Measurements from ENCODE around the gene SLC2A1. TPM values are rescaled to one million over a fixed set of nuclear protein-coding genes. Genes with fewer than 3 reads are reported as not detected.

Gene SLC2A1
- total and polyA plus RNA-seq, 9 of the 15 experiments (the other 6 are each of a cell fraction or from before 2014, with no cell fraction given): 12.6 to 153 (median 48.0) TPM

DNA sequence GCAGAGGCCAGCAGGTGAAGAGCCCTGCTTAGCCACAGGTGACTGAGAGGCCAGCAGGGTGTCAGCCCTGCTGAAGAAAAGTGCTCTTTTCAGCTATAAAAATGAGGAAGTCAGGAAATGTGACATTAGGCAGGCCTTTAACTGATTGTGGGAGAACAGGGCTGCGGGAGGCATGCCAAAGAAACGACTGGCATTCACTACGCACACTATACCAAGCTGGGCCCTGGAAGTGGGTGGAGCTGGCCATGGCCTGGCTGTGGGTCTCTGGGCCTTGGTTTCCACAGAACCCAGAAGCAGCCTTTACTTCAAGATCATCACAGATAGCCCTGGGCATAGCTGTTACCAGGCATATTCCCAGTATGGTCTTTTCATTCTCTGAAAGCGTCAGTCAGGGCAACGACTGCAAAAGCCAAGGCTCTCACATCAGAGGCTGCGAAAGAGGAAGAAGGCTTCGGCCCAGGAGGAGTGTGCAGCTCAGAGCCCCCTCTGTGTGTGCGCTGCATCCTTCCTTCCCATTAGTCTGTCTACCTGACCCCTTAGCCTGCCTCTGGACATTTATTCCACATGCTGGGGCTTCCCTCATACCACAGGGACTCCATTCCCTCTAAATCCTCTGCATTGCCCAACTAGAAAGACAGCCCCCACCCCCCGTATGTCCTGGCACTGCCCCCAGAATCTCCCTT is 14.3 kb downstream of the SLC2A1 start:
- WGBS (ENCODE audit: insufficient coverage, low coverage, missing lambda C conversion rate): 61% methylated on average over 9 of the region's 9 CpGs
- intact Hi-C loops (cut with micrococcal nuclease): no loop called here
- TF ChIP-seq FOXA3 (CRISPR knock-in tag; conservative IDR thresholded peaks at IDR 0.05 in 1 of 2, IDR thresholded peaks at IDR 0.05 in 1 of 2) (peak in 1 of 2 experiments; percentile 41; a peak in 1 of 4 replicates), ZNF143 (CRISPR knock-in tag; IDR thresholded peaks at IDR 0.05) (0 out of 2 replicates have a peak, but pooled peaks have one; percentile 31), TEAD1 (CRISPR knock-in tag; IDR thresholded peaks at IDR 0.05) (0 out of 4 replicates have a peak, but pooled peaks have one; percentile 6 to 33), MYNN (IDR thresholded peaks at IDR 0.05) (0 out of 2 replicates have a peak, but pooled peaks have one; percentile 33), MYNN (CRISPR knock-in tag; IDR thresholded peaks at IDR 0.05) (no peak), SPI1 (IDR thresholded peaks at IDR 0.05; ENCODE audit: borderline replicate concordance, low read depth, low read length) (peak; percentile 99), ZNF75A (CRISPR knock-in tag; IDR thresholded peaks at IDR 0.05) (peak; percentile 35; the same call in 1 of the 2 replicates), ILK (tag; IDR thresholded peaks at IDR 0.05; ENCODE audit: borderline replicate concordance, low read depth) (no peak), RBM17 (IDR thresholded peaks at IDR 0.05; ENCODE audit: borderline replicate concordance, low read depth, low read length) (no peak), JUN (IDR thresholded peaks at IDR 0.05; ENCODE audit: borderline replicate concordance, low read depth, low read length) (no peak), JUN (CRISPR knock-in tag; IDR thresholded peaks at IDR 0.05; ENCODE audit: borderline replicate concordance) (0 out of 2 replicates have a peak, but pooled peaks have one; percentile 23), ETS2 (tag; IDR thresholded peaks at IDR 0.05; ENCODE audit: borderline replicate concordance, poor library complexity, severe bottlenecking) (no peak), CXXC5 (CRISPR knock-in tag; IDR thresholded peaks at IDR 0.05) (peak; percentile 25), LARP7 (IDR thresholded peaks at IDR 0.05) (no peak), CHD1 (IDR thresholded peaks at IDR 0.05; ENCODE audit: low read length) (peak; percentile 29)
- TF ChIP-seq, protein P1, sequence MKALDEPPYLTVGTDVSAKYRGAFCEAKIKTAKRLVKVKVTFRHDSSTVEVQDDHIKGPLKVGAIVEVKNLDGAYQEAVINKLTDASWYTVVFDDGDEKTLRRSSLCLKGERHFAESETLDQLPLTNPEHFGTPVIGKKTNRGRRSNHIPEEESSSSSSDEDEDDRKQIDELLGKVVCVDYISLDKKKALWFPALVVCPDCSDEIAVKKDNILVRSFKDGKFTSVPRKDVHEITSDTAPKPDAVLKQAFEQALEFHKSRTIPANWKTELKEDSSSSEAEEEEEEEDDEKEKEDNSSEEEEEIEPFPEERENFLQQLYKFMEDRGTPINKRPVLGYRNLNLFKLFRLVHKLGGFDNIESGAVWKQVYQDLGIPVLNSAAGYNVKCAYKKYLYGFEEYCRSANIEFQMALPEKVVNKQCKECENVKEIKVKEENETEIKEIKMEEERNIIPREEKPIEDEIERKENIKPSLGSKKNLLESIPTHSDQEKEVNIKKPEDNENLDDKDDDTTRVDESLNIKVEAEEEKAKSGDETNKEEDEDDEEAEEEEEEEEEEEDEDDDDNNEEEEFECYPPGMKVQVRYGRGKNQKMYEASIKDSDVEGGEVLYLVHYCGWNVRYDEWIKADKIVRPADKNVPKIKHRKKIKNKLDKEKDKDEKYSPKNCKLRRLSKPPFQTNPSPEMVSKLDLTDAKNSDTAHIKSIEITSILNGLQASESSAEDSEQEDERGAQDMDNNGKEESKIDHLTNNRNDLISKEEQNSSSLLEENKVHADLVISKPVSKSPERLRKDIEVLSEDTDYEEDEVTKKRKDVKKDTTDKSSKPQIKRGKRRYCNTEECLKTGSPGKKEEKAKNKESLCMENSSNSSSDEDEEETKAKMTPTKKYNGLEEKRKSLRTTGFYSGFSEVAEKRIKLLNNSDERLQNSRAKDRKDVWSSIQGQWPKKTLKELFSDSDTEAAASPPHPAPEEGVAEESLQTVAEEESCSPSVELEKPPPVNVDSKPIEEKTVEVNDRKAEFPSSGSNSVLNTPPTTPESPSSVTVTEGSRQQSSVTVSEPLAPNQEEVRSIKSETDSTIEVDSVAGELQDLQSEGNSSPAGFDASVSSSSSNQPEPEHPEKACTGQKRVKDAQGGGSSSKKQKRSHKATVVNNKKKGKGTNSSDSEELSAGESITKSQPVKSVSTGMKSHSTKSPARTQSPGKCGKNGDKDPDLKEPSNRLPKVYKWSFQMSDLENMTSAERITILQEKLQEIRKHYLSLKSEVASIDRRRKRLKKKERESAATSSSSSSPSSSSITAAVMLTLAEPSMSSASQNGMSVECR (CRISPR knock-in tag; IDR thresholded peaks at IDR 0.05): peak; percentile 58; the same call in 1 of the 2 replicates
- TF ChIP-seq, protein P2, sequence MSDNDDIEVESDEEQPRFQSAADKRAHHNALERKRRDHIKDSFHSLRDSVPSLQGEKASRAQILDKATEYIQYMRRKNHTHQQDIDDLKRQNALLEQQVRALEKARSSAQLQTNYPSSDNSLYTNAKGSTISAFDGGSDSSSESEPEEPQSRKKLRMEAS (CRISPR knock-in tag; IDR thresholded peaks at IDR 0.05): peak; percentile 31; the same call in 1 of the 2 replicates
- BruUV-seq (replicated peaks): no TSS peak
- Histone ChIP-seq H3K36me3 (ENCODE audit: control insufficient read depth, insufficient read depth, low read length) (peaks cover 90% of the 10 kb centered on the region), H3K4me1 (replicated peaks in 1 of 2; ENCODE audit: control insufficient read depth in 2 of 2, insufficient read depth in 2 of 2, low read length in 2 of 2) (peaks cover 86% of the 10 kb centered on the region in 2 experiments), H3K79me2 (ENCODE audit: control insufficient read depth, insufficient read depth, low read length) (peaks cover 100% of the 10 kb centered on the region), H4K20me1 (replicated peaks; ENCODE audit: control insufficient read depth, insufficient read depth, low read length) (peaks cover 70% of the 10 kb centered on the region), H2AFZ (ENCODE audit: low read depth, low read length) (no peak overlapping the region), H3K4me2 (ENCODE audit: insufficient read depth, low read length) (no peak overlapping the region; the same call in 1 of the 2 replicates), H3K4me3 (no peak overlapping the region), H3K27me3 (ENCODE audit: control insufficient read depth in 2 of 2, insufficient read depth in 2 of 2, low read length in 2 of 2) (no peaks in the 10 kb centered on the region), H3K27ac (ENCODE audit: extremely low read depth, low read depth, low read length) (peak overlapping the region; percentile 56; the same call in 2 of the 3 replicates), H3K9me3 (replicated peaks; ENCODE audit: control insufficient read depth, insufficient read depth, low read depth, low read length) (no peaks in the 10 kb centered on the region), H3K9ac (ENCODE audit: insufficient read depth in 1 of 2, low read depth in 2 of 2, low read length in 2 of 2) (peak overlapping the region; percentile 2 to 82; a peak in 2 of 4 replicates), H3K9me1 (ENCODE audit: control insufficient read depth, insufficient read depth, low read length) (peaks cover 29% of the 10 kb centered on the region)
- DNase-seq (ENCODE audit: extremely low read depth in 1 of 4, low spot score in 3 of 4) (no peak), ATAC-seq (no peak), FAIRE-seq (no peak)
- ChIA-PET POLR2A (interaction anchor here (0.6 to 5.3 kb wide), 10 partner anchors 8 to 234 kb away, joined by 3 to 47 read pairs (median 3); no protein-coding TSS in a partner anchor), CTCF (ENCODE audit: low intra/inter-chr PET ratio) (interaction anchor here (0.5 to 0.7 kb wide), 2 partner anchors 12 to 1894 kb away, joined by 3 read pairs; no protein-coding TSS in a partner anchor)
- in situ Hi-C loops (cut with MboI): no loop called here
